NB4 (cell line): ENCODE data around the gene VIM.

Source experiments
- MAX ChIP-seq: IDR thresholded peaks from 2 replicates; pipeline ENCODE4 v1.6.1; 2011; ENCODE audit warnings: low read depth, low read length
- MYC ChIP-seq: IDR thresholded peaks from 2 replicates; pipeline ENCODE4 v1.6.1; 2011; ENCODE audit warnings: low read depth, low read length
- POLR2A ChIP-seq: IDR thresholded peaks from 2 replicates; pipeline ENCODE4 v1.6.1; 2011; ENCODE audit warnings: mild to moderate bottlenecking; ENCODE audit not compliant: insufficient read length; ENCODE audit errors: extremely low read depth
- TF ChIP-seq, protein P1 (sequence below): IDR thresholded peaks from one replicate; pipeline ENCODE4 v1.5.1; 2012; ENCODE audit warnings: low read depth, low read length

DNA sequence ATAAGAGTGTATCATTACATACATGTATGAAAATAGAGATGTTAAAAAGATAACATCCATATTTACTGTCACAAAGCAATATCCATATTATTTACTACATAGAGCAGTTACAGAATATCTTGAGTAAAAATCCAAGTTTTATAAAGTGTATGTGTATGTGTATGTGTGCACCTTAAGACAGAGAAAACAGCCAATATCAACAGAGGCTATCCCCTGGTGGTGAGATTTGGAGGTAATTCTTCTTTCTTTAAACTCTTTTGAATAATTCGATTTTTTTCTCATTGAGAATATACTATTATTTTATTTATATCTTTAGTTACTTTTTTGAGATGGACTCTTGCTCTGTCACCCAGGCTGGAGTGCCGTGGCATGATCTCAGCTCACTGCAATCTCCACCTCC is 44.9 kb upstream of the VIM start:
- TF ChIP-seq, protein P1, sequence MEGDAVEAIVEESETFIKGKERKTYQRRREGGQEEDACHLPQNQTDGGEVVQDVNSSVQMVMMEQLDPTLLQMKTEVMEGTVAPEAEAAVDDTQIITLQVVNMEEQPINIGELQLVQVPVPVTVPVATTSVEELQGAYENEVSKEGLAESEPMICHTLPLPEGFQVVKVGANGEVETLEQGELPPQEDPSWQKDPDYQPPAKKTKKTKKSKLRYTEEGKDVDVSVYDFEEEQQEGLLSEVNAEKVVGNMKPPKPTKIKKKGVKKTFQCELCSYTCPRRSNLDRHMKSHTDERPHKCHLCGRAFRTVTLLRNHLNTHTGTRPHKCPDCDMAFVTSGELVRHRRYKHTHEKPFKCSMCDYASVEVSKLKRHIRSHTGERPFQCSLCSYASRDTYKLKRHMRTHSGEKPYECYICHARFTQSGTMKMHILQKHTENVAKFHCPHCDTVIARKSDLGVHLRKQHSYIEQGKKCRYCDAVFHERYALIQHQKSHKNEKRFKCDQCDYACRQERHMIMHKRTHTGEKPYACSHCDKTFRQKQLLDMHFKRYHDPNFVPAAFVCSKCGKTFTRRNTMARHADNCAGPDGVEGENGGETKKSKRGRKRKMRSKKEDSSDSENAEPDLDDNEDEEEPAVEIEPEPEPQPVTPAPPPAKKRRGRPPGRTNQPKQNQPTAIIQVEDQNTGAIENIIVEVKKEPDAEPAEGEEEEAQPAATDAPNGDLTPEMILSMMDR: no peak
- TF ChIP-seq POLR2A: no peak
- TF ChIP-seq MYC: no peak
- TF ChIP-seq MAX: no peak
